Stimulated activated CD4-positive, alpha-beta T cell treated with anti-CD3 and anti-CD28 coated beads, TNF-alpha, amount 100 ng/mL, for 24 hours (primary cell): ENCODE measurements around the gene TNFRSF13B.
"Not testable (repeated sequence)": the region's sequence is repeated elsewhere in the genome, so short reads cannot be mapped to it uniquely, and the experiment has no call there.

Experiments
- DNase-seq, 3 experiments: peaks; one replicate each; pipeline ENCODE4 v3.0.0-alpha.2; 2020; ENCODE audit warnings: low read depth in 3 of 3

TNFRSF13B gene

DNA sequence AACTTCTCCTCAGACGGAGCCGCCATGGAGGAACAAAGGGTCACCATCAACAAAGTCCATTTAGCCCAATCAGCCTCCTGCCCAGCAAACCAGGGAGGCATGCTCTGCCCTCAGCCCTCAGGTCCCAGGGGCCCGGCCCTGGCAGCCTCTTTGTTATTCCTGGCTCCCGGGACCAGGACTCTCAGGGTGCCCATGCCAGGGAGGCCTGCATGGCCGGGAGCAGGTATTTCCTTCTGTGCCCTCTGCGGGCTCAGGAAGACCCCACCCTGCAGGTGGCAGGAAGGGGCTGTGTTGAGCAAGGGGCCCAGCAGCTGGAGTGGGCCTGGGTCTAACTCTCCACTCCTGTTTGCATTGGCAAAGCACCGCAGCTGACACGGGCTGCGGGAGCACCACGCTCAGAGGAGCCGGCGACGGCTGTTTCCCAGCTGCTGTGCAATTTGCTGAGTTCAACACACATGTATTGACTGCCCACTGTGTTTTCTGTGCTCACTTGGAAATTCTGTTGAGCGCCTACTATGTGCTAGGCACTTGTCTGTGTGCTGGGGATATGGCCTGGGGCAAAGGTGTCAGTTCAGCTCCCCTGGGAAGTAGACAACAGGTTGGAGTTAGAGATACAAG lies 33.2 kb upstream of the TNFRSF13B start:
- DNase-seq, result not testable (repeated sequence)

- no peak for DNase-seq
Measured at GRCh38 chr17:17004251-17004996, 32.5 kb upstream of the TNFRSF13B start.

GRCh38 chr17:17002731-17003715 lies 31.1 kb upstream of the TNFRSF13B start:
- not testable (repeated sequence) for DNase-seq

GRCh38 chr17:17001874-17002520 lies 30.1 kb upstream of the TNFRSF13B start:
- DNase-seq, result peak; percentile 54 to 79 (median 62)

DNA sequence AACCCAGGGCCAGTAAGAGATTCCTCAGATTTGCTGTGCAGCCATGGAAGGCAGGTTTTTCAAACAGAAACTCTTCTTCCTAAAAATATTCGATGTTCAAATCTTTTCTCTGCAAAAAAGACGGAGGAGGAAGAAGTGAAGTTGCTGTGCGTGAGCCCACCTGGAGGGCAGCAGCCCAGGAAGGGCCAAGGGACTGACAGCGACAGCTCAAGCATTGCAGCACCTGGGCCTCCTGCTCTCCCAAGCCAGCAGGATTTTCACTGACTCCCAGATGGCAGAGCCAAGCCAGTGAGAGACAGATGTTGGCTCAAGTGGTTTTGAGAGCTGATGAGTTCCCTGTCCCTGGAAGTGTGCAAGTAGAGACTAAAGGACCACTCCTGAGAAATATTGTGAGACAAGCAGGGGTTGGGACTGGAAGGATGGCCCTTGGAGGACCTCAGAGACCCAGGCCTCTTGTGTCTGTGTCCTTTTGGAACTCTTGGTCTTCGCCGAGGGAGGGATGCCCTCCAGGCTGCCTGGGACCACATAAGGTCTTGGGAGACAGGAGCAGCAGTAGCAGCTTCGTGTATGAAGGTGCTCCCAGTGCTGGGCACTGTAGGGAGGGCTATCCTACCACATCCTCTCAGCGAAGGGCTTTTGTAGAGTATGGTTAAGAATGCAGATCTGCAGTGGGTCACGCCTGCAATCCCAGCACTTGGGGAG lies 29.3 kb upstream of the TNFRSF13B start:
- no peak for DNase-seq

GRCh38 chr17:16999931-17000625 lies 28.2 kb upstream of the TNFRSF13B start:
- DNase-seq, result no peak

DNA sequence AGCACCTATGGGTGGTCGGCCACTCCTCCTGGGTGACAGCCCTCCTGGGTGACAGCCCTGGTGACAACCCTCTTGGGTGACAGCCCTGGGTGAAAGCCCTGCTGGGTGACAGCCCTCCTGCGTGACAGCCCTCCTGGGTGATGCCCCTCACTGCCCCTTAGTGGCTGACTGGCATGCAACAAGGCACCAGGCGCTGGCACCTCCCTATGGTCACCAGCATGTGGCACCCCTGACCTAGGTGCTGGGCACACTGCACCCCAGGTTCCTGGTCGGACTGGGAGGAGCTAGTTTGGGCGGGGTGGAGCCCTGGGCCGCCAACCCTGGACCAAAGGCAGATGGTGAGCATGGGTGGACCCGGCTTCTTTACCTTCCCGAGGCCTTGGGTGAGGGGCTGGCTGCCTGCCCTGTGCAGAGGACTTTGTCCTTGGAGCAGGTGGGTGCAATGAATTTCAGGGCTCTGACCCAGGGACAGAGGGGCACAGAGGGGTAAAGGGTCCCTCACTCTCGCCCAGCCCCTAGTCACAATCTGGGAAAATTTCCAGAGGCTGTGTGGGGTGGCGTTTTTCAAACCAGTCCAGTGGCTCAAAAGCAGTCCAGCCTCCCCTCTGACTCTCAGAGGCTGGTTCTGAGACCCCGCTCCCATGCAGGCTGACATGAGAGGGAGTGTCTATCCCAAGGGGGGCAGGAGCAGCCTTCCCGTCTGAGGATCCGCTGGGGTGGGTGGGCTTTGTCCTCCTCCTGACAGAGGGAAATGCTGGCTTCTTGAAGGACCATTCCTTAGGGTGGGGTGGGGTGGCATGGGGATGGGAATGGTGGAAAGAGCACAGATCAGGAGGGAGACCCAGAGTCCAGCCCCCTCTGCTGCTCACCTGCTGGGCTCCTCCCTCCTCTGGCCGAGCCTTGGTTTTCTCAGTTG lies 25.9 kb upstream of the TNFRSF13B start:
- DNase-seq, result no peak

DNA sequence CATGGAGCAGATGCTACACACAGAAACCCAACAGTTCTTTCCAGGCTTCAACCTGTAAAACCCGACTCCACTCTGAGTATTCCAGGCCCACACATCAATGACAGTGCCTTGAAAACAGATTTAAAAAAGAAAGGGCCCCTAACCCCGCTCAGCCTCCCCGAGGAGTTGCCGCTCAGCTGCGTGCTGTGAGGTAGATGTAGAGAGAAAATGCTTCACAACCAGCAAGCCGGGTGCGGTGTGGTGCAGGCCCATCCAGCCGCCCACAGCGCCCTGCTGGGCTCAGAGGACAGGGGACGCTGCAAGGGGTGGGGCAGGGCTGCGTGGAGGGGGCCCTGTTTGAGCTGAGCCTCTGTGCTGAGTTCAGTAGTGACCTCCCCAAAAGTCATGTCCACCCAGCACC lies 24.8 kb upstream of the TNFRSF13B start:
- DNase-seq, result not testable (repeated sequence)

- DNase-seq, result no peak
Measured at GRCh38 chr17:16995930-16996329, 24.0 kb upstream of the TNFRSF13B start.

GRCh38 chr17:16994631-16995030 lies 22.7 kb upstream of the TNFRSF13B start:
- no peak for DNase-seq

GRCh38 chr17:16991349-16992009 lies 19.6 kb upstream of the TNFRSF13B start:
- peak; percentile 57 to 82 (median 65) for DNase-seq

GRCh38 chr17:16989953-16990860 lies 18.3 kb upstream of the TNFRSF13B start:
- DNase-seq, result no peak

- no peak for DNase-seq
Measured at GRCh38 chr17:16989230-16989952, 17.5 kb upstream of the TNFRSF13B start.

DNA sequence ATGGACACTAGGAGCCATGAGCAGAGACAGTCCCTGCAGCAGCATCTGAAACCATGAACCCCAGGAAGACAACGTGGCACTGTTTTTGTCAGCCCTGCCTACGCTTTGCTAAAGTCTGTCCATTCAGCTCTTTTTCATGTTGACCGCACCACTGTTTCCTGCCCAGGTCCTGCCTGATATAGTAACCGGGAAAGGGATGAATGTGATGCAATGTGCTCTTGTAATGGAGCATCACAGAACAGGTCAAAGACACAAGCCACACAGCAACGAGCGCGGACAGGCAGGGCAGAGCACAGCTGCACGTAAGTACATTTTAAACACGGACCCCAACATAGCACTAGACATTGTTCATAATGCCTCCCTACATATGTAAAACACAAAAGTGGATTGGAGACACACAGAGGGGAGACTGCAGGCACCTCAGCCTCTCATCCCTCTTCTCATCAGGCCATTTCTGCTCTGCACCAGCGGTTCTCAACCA lies 16.9 kb upstream of the TNFRSF13B start:
- DNase-seq, result no peak

DNA sequence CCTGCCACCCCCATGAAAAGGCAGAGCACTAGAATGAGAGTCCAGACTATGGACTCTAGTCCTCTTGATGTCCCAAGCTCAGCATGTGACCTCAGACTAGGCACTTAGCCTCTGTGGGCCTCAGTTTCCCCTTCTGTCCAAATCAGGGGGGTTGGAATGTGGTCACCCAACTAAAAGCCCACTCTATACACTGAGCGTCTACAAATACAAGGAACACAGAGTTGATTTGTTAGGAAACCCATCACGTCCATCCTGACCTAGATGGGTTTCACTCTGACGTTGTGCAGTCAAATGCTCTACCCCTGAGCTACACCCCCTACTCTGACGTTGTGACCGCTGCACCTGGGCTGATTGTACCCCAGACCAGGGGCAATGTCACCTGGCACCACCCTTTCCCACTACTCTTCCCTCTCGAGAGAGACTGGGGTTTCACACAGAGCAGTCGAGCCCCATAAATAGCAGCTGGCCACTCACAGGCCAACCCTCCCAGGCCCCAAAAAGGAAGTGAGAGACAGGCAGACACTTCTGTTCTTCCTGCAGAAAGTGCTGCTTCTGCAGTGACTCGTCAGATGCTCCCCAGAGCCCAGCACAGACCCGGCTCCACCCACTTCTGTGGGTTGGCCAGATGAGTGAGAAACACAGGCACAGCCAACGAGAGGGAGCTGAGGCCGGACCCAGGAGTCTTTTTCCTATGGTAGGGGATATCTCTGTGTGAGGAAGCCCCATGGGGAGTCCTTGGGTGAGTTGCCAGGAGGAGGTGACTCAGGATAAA lies 16.1 kb upstream of the TNFRSF13B start:
- peak; percentile 27 to 66 (median 37) for DNase-seq
